ENCODE data around the gene LYST.

LYST gene

DNA sequence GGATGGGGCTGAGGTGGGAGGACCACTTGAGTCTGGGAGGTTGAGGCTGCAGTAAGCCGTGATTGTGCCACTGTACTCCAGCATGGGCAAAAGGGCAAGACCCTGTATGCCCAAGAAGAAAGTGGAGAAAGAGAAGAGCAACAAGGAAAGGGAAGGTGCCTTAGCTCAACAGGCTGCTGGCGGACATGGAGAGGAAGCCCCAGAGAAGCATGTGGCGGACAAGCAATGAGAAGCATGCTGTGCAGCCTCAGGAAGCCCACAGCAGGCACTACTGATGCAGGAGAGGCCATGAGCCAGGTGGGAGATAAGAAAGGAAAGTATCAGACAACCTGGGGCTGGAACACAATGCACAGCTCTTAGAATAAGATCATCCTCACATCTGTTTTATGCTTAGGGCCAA, 184.5 kb downstream of the LYST start:
- Histone ChIP-seq H3K4me1 (ENCODE audit: control insufficient read depth in 1 of 2, insufficient read depth in 1 of 2, low read depth in 1 of 2, low read length in 1 of 2) (no peaks in the 10 kb centered on the region), H3K36me3 (peaks cover 95% of the 10 kb centered on the region), H3K27ac (no peak overlapping the region), H3K4me3 (ENCODE audit: low read depth in 1 of 2, low read length in 1 of 2) (no peak overlapping the region), H3K27me3 (no peaks in the 10 kb centered on the region), H3K9me3 (no peaks in the 10 kb centered on the region)
- TF ChIP-seq, protein P1, sequence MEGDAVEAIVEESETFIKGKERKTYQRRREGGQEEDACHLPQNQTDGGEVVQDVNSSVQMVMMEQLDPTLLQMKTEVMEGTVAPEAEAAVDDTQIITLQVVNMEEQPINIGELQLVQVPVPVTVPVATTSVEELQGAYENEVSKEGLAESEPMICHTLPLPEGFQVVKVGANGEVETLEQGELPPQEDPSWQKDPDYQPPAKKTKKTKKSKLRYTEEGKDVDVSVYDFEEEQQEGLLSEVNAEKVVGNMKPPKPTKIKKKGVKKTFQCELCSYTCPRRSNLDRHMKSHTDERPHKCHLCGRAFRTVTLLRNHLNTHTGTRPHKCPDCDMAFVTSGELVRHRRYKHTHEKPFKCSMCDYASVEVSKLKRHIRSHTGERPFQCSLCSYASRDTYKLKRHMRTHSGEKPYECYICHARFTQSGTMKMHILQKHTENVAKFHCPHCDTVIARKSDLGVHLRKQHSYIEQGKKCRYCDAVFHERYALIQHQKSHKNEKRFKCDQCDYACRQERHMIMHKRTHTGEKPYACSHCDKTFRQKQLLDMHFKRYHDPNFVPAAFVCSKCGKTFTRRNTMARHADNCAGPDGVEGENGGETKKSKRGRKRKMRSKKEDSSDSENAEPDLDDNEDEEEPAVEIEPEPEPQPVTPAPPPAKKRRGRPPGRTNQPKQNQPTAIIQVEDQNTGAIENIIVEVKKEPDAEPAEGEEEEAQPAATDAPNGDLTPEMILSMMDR (IDR thresholded peaks at IDR 0.05) = no peak

DNA sequence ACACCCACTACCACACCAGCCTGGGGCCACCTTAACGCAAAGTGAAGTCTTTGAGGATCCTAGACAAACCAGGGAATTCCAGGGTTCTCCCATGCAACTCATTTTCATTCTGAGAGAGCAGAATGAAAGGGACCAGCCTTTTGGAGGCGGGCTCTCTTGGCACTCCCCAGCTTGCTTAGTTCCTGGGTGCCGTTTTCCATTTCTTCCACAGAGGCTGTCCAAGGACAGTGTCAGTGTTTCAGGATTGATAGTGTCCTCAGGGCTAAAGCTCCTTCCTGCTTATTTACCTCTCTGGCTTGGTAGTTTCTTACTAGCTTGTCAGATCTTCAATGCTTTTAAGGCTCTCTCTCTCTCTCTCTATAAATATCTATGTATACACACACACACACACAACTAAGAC, 187.1 kb downstream of the LYST start:
- Histone ChIP-seq H3K36me3 (peaks cover 96% of the 10 kb centered on the region), H3K4me3 (ENCODE audit: low read depth in 1 of 2, low read length in 1 of 2) (no peak overlapping the region), H3K27me3 (no peaks in the 10 kb centered on the region), H3K27ac (no peak overlapping the region), H3K9me3 (no peaks in the 10 kb centered on the region), H3K4me1 (ENCODE audit: control insufficient read depth in 1 of 2, insufficient read depth in 1 of 2, low read depth in 1 of 2, low read length in 1 of 2) (no peaks in the 10 kb centered on the region)
- TF ChIP-seq, protein P1 (IDR thresholded peaks at IDR 0.05) = no peak

DNA sequence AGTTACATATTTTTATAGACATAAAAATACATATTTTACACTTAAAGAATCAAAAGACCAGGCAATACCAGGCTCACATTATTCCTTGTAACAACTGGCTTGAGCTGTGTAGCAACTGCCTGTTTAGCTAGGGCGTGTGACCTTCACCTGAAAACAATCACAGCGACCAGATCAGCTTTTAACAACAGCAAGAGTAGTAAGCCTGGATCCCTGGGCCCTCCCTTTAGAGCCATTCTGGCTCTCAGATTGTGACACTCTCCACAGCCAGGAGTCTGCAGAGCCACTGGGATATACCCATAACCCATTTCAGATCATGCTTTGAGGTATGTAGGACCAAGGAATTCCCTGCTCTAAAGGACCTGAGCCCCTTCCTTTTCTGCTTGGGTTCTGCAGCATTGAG, 187.7 kb downstream of the LYST start:
- Histone ChIP-seq H3K4me3 (ENCODE audit: low read depth in 1 of 2, low read length in 1 of 2) (no peak overlapping the region), H3K4me1 (ENCODE audit: control insufficient read depth in 1 of 2, insufficient read depth in 1 of 2, low read depth in 1 of 2, low read length in 1 of 2) (no peaks in the 10 kb centered on the region), H3K27ac (peak overlapping the region; percentile 16), H3K27me3 (no peaks in the 10 kb centered on the region), H3K9me3 (no peaks in the 10 kb centered on the region), H3K36me3 (peaks cover 96% of the 10 kb centered on the region)
- TF ChIP-seq, protein P1 (IDR thresholded peaks at IDR 0.05) = no peak

DNA sequence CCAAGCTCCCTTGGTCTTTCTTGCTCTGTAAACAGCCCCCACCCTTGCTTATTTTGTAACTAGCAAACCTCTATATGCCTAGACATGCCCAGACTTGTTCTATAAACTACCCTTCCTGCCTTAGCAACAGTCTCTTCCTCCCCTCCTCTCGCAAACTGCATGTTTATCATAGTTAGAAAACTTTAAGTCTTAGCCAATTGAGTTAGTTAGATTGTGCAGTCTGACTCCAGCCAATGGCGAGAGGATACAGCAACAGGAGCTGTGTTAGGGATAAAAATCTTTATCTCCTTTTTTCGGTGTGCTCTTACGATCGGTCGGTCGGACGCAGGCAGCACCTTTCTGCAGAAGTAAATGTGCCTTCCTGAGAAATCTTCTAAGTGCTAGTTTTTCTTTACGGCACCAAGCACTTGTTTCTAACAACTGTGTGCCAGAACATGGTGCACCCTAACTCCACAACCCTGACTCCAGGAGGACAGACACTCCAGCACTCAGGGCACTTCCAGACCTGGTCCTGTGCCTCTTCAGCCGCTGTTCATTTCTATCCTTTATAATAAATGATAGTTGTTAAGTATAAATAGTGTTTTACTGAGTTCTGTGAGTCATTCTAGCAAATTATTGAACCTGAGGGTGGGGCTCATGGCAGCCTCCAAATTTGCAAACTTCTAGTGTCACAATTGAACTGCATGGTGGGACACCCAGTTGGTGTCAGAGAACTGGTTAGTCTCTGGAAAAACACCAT, 191.4 kb downstream of the LYST start:
- Histone ChIP-seq H3K27me3 (no peaks in the 10 kb centered on the region), H3K4me3 (ENCODE audit: low read depth in 1 of 2, low read length in 1 of 2) (no peak overlapping the region), H3K4me1 (ENCODE audit: control insufficient read depth in 1 of 2, insufficient read depth in 1 of 2, low read depth in 1 of 2, low read length in 1 of 2) (no peaks in the 10 kb centered on the region), H3K9me3 (no peaks in the 10 kb centered on the region), H3K36me3 (peaks cover 96% of the 10 kb centered on the region), H3K27ac (no peak overlapping the region)
- TF ChIP-seq, protein P1 (IDR thresholded peaks at IDR 0.05) = no peak

DNA sequence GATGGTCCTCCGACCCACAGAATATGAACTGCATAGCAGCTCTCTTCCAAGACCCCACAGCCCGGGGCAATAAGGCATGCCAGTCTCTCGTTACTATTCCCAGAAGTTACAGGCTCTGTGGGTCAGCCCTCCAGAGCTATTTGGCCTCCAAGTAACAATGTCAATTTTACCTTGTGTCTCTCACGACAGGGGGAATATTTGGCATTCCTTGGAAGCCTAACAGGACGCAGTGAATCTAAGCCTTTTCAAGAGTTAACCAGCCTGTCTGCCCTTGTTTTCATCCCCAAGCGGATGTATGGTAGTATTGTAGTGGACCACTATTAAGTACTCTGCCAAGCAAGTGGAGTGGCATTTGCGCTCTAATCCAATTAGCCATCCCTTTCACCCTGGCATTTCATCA, 192.7 kb downstream of the LYST start:
- Histone ChIP-seq H3K9me3 (no peaks in the 10 kb centered on the region), H3K4me1 (ENCODE audit: control insufficient read depth in 1 of 2, insufficient read depth in 1 of 2, low read depth in 1 of 2, low read length in 1 of 2) (no peaks in the 10 kb centered on the region), H3K27me3 (no peaks in the 10 kb centered on the region), H3K27ac (no peak overlapping the region), H3K36me3 (peaks cover 98% of the 10 kb centered on the region), H3K4me3 (ENCODE audit: low read depth in 1 of 2, low read length in 1 of 2) (no peak overlapping the region)
- TF ChIP-seq, protein P1 (IDR thresholded peaks at IDR 0.05) = no peak

Measured in neutrophil (primary cell).